SU-DHL-6 (cell line): Measurements from ENCODE around the gene TRIML1.

ENCODE experiments used
- H2AFZ ChIP-seq: fragments of 200-600 bp; sonication (generic); 2 replicates; pipeline ENCODE4 v1.6.1; 2014; ENCODE audit warnings: low read depth, mild to moderate bottlenecking, moderate library complexity, mixed read lengths, antibody characterized with exemption, low read length; ENCODE audit not compliant: severe bottlenecking
- H3F3A ChIP-seq: fragments of 200-600 bp; shearing (Covaris generic); 2 replicates; pipeline ENCODE4 v1.6.0; 2016; ENCODE audit warnings: antibody characterized with exemption, mild to moderate bottlenecking; ENCODE audit not compliant: insufficient read depth
- H3K27ac ChIP-seq: fragments of 200-600 bp; sonication (generic); 2 replicates; pipeline ENCODE4 v1.5.1; 2016; ENCODE audit warnings: low read depth, mild to moderate bottlenecking, low read length, moderate library complexity, mixed read lengths
- H3K27me3 ChIP-seq: fragments of 200-600 bp; sonication (generic), shearing (Covaris generic); 2 replicates; pipeline ENCODE4 v1.6.0; 2014; ENCODE audit warnings: mild to moderate bottlenecking, low read length
- H3K36me3 ChIP-seq: fragments of 200-600 bp; sonication (generic); 2 replicates; pipeline ENCODE4 v1.6.1; 2014; ENCODE audit warnings: mild to moderate bottlenecking, low read length, mixed read lengths
- H3K4me2 ChIP-seq: fragments of 300-600, 200-600 bp; shearing (Covaris generic), sonication (generic); 2 replicates; pipeline ENCODE4 v1.6.0; 2014; ENCODE audit warnings: low read length, low read depth, mild to moderate bottlenecking; ENCODE audit not compliant: poor library complexity, severe bottlenecking
- H3K4me3 ChIP-seq: fragments of 200-600 bp; sonication (generic); 2 replicates; pipeline ENCODE4 v1.5.1; 2014; ENCODE audit warnings: antibody characterized with exemption, low read length, mild to moderate bottlenecking, mixed read lengths; ENCODE audit not compliant: insufficient read depth, poor library complexity, severe bottlenecking
- H3K79me2 ChIP-seq: fragments of 200-600 bp; sonication (generic); 2 replicates; pipeline ENCODE4 v1.6.1; 2014; ENCODE audit warnings: mild to moderate bottlenecking, low read length, moderate library complexity; ENCODE audit not compliant: insufficient read depth
- H3K9ac ChIP-seq: fragments of 200-600 bp; sonication (generic); 2 replicates; pipeline ENCODE4 v1.7.0; 2014; ENCODE audit warnings: mild to moderate bottlenecking, low read length
- H3K9me2 ChIP-seq: fragments of 200-600 bp; sonication (generic); replicated peaks from 2 replicates; pipeline ENCODE4 v1.6.1; 2014; ENCODE audit warnings: low read length; ENCODE audit not compliant: insufficient read depth
- H3K9me3 ChIP-seq: fragments of 200-600 bp; sonication (generic); 2 replicates; pipeline ENCODE4 v1.6.1; 2014; ENCODE audit warnings: low read length, mixed read lengths; ENCODE audit not compliant: insufficient read depth
- H4K20me1 ChIP-seq: fragments of 200-600 bp; sonication (generic); 2 replicates; pipeline ENCODE4 v1.6.1; 2014; ENCODE audit warnings: low read depth, mild to moderate bottlenecking, antibody characterized with exemption, low read length, moderate library complexity, mixed read lengths
- EZH2phosphoT487 ChIP-seq: fragments of 200-600 bp; sonication (generic), shearing (Covaris generic); conservative IDR thresholded peaks from 2 replicates; pipeline ENCODE4 v1.6.1; 2018; ENCODE audit warnings: mild to moderate bottlenecking, antibody characterized with exemption, low read length, moderate library complexity, mixed read lengths
- TF ChIP-seq, protein P1 (sequence below): fragments of 200-600 bp; sonication (generic); IDR thresholded peaks from one replicate; pipeline ENCODE4 v1.5.1; 2017; ENCODE audit warnings: antibody characterized with exemption, mild to moderate bottlenecking, low read length, moderate library complexity; ENCODE audit not compliant: insufficient read depth, poor library complexity, severe bottlenecking

The TRIML1 gene

DNA sequence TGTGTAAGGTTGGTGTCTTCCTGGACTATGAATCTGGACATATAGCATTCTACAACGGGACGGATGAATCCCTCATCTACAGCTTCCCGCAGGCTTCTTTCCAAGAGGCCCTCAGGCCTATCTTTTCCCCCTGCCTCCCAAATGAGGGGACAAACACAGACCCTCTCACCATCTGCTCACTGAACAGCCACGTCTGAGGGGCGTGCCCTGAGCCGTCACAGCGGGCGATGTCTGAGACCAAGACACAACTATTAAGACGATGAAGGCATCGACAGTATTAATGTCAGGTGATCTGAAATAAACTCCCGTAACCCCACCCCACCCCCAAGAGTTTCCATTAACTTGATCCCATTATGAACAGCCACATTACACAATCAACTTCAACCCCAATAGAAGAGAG is 7.9 kb downstream of the TRIML1 start:
- H3K9ac ChIP-seq: no peak overlapping the region
- H3K9me3 ChIP-seq: no peaks in the 10 kb centered on the region
- H4K20me1 ChIP-seq: no peaks in the 10 kb centered on the region
- H3K4me3 ChIP-seq: no peak overlapping the region
- H3K79me2 ChIP-seq: no peaks in the 10 kb centered on the region
- H3K4me2 ChIP-seq: no peak overlapping the region
- H2AFZ ChIP-seq: no peak overlapping the region
- H3K27ac ChIP-seq: no peak overlapping the region
- H3K36me3 ChIP-seq: no peaks in the 10 kb centered on the region
- no peaks in the 10 kb centered on the region for H3K27me3 ChIP-seq
- TF ChIP-seq, protein P1, sequence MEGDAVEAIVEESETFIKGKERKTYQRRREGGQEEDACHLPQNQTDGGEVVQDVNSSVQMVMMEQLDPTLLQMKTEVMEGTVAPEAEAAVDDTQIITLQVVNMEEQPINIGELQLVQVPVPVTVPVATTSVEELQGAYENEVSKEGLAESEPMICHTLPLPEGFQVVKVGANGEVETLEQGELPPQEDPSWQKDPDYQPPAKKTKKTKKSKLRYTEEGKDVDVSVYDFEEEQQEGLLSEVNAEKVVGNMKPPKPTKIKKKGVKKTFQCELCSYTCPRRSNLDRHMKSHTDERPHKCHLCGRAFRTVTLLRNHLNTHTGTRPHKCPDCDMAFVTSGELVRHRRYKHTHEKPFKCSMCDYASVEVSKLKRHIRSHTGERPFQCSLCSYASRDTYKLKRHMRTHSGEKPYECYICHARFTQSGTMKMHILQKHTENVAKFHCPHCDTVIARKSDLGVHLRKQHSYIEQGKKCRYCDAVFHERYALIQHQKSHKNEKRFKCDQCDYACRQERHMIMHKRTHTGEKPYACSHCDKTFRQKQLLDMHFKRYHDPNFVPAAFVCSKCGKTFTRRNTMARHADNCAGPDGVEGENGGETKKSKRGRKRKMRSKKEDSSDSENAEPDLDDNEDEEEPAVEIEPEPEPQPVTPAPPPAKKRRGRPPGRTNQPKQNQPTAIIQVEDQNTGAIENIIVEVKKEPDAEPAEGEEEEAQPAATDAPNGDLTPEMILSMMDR: no peak
- TF ChIP-seq EZH2phosphoT487: no peak
- no peaks in the 10 kb centered on the region for H3F3A ChIP-seq
- no peaks in the 10 kb centered on the region for H3K9me2 ChIP-seq

DNA sequence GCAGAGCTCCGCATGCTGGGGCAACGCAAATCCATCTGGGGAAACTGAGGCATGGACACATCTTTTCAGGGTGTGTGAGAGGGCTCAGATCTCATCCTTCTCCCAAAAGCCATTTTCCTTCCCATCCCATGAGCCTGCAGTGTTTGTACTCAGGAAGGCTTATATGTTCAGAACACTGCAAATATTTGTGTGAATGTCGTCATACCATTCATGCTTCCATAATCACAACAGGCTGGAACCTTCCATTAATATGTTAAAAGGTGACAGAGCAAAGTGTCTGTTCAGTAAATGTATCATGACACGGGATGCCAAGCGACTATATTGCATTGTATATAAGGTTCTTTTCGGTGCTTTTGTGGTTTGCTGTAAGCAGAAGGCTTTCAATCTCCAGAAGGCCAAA is 8.5 kb downstream of the TRIML1 start:
- H3K27ac ChIP-seq: no peak overlapping the region
- no peak overlapping the region for H2AFZ ChIP-seq
- H3F3A ChIP-seq: no peaks in the 10 kb centered on the region
- H3K79me2 ChIP-seq: no peaks in the 10 kb centered on the region
- no peaks in the 10 kb centered on the region for H3K9me2 ChIP-seq
- no peak overlapping the region for H3K4me3 ChIP-seq
- H3K4me2 ChIP-seq: no peak overlapping the region
- H3K9ac ChIP-seq: no peak overlapping the region
- no peaks in the 10 kb centered on the region for H4K20me1 ChIP-seq
- TF ChIP-seq, protein P1: no peak
- TF ChIP-seq EZH2phosphoT487: no peak
- no peaks in the 10 kb centered on the region for H3K27me3 ChIP-seq
- no peaks in the 10 kb centered on the region for H3K9me3 ChIP-seq
- H3K36me3 ChIP-seq: no peaks in the 10 kb centered on the region

DNA sequence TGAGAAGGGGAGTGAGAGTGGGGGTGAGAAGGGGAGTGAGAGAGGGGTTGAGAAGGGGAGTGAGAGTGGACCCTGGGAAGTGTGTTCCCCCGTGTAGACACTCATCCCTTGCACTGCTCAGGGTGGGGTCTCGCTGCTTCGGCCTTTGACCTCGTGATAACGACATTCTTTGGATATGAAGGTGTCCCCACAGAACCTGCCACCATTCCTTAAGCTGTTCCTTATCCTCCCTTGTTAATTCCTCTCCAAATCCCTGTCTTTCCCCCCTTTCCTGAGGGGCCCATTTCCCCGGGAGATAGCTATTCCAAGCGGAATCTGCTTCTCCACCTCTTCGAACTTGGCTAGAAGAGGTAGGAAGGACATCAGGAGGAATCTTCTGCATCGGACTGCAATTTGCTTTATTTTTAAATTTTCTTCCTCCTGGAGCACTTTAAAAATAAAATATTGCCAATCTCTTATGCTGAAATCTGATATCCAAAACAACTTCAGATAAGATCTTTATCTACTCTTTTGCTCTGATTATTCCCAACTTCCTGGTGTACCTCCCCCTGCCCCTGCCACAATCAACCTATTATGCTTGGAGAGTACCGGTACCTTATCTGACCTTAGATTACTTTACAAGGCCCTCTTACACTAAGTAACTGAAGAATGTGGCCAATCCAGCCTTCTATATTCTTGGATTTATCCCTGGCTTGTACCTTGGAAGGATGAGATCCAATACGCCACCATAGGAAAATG is 15.6 kb downstream of the TRIML1 start:
- Histone ChIP-seq H2AFZ (no peak overlapping the region), H3K9me2 (no peaks in the 10 kb centered on the region), H3K9me3 (no peaks in the 10 kb centered on the region), H3K27ac (no peak overlapping the region), H3K36me3 (no peaks in the 10 kb centered on the region), H3F3A (no peaks in the 10 kb centered on the region), H3K4me3 (no peak overlapping the region), H3K9ac (no peak overlapping the region), H3K4me2 (no peak overlapping the region), H3K79me2 (no peaks in the 10 kb centered on the region), H4K20me1 (no peaks in the 10 kb centered on the region), H3K27me3 (no peaks in the 10 kb centered on the region)
- TF ChIP-seq, protein P1: no peak
- no peak for TF ChIP-seq EZH2phosphoT487
